ENCODE data around the gene SPIN1.

SPIN1 gene

DNA sequence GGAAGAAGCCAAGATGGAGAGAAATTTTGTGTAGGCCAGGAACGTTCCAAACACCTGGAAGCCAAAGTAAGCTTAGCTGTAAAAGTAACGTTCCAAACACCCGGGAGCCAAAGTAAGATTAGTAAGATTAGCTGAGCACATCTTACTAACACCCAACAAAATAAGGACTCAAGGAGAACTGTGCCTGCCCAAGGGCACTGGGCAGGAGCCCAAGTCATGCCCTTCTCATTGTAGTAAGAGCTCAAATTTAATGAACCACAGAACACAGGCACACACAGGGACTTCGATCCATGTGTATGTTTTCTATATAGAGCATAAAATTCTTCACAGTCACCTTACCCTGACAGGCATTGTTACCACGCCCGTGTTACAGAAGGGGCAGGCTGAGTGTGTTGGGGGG is 110.6 kb downstream of the SPIN1 start:
- no peak for DNase-seq (ENCODE audit: low read depth)

- no peak for DNase-seq (ENCODE audit: low read depth)
Measured at GRCh38 chr9:88501086-88501485, 112.8 kb downstream of the SPIN1 start.

DNA sequence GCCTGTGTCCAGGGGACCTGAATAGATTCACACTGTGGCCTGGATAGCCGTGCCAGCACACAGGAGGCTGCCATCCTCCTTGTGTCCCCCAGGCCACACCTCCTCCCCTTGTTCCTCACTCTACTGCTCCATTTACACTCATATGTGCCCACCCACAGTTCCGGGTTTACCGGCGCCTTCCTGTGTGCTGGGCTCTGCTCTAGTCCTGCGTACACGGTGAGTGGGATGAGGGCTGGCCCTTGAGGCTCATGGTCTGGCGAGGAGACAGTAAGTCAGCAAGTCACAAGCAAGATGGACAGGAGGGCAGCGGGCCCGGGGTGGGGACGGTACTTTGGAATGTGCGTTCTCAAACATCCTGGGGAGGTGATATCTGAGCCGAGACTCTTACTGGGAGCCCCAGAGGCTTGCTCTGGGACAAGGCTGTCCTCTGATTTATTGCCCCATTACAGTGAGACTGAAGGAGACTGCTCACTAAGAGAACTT is 114.3 kb downstream of the SPIN1 start:
- no peak for DNase-seq (ENCODE audit: low read depth)

DNA sequence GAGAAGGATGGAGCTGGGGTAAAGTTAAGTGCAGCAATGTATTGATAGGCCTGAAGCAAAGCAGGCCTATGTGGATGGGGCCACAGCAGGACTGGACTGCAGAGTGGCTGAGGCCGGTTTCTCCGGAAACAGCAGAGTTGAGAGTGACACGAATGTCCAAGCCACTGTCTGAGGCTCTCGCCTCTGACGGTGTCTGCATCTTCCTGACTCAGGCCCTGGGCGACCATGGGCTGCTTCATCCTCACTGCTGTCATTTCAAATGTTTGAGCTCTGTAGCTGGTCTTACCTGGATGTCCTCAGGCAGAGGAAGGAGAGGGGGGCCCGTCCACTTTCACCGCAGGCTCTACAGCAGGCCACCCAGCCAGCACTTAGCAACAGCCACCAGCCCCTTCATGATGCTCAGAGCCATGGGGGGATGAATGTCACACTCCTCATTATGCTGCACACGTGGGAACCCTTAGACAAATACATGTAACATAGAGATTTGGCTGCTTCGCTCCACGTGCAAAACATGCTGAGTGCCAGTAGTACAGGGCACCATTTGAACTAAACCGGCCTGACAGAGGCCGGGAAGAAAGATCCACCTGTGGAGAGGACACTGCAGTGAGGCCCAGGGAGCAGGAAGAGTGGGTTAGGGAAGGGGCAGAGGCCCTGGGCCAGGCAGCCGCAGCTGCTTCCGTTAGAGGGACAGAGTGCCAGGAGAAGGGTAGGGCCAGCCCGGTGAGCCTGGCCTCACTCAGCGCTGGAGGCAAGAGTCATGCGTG is 115.0 kb downstream of the SPIN1 start:
- DNase-seq (ENCODE audit: low read depth), result no peak

- DNase-seq (ENCODE audit: low read depth), result no peak
Measured at GRCh38 chr9:88503845-88504764, 115.9 kb downstream of the SPIN1 start.

- DNase-seq (ENCODE audit: low read depth), result no peak
Measured at GRCh38 chr9:88508326-88508725, 120.1 kb downstream of the SPIN1 start.

DNA sequence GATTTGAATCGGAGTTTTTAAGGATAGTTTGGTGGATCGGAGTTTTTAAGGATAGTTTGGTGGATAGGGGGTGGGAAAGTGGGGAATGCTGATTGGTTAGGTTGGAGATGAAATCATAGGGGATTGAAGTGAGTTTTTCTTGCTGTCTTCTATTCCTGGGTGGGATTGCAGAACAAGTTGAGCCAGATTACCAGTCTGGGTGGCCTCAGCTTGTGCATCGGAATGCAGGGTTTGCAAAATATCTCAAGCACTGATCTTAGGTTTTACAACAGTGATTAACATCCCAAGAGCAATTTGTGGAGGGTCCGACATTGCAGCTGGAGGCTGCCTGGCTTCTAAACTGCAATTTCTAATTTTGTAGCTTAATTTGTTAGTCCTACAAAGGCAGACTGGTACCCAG is 123.7 kb downstream of the SPIN1 start:
- DNase-seq (ENCODE audit: low read depth), result no peak

DNA sequence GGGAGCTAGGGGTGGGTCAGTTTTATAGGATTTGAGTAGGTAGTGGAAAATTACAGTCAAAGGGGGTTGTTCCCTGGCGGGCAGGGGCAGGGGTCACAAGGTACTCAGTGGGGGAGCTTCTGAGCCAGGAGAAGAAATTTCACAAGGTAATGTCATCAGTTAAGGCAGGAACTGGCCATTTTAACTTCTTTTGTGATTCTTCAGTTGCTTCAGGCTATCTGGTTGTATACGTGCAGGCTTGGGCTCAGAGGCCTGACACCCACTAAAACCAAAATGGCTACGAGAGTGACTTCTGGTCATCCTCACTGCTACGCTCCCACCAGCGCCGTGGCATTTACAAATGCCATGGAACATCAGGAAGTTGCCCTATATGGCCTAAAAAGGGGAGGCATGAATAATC is 126.0 kb downstream of the SPIN1 start:
- no peak for DNase-seq (ENCODE audit: low read depth)

GRCh38 chr9:88521308-88521707 is 133.1 kb downstream of the SPIN1 start:
- DNase-seq (ENCODE audit: low read depth), result no peak

- no peak for DNase-seq (ENCODE audit: low read depth)
Measured at GRCh38 chr9:88522360-88522759, 134.1 kb downstream of the SPIN1 start.

- DNase-seq (ENCODE audit: low read depth), result no peak
Measured at GRCh38 chr9:88523056-88523455, 134.8 kb downstream of the SPIN1 start.

GRCh38 chr9:88524911-88525310 is 136.7 kb downstream of the SPIN1 start:
- DNase-seq (ENCODE audit: low read depth), result no peak

DNA sequence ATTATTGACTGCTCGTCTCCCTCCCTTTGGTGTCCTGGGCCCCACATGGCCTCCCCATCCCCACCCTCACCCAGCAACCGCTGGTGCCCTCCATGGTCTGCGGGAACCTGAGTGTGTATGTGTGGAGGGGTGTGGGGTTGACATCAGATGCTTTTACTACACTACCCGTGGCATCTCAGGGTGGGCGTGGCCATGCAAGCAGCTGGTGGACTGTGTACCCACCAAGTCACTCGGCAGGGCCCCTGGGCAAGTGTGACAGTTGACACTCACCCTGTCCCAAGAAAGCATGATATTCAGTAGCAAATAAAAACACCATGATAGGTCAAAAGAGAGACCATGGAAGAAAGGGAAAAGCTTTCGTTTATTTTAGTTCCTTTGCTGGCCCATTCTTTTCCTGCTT is 139.4 kb downstream of the SPIN1 start:
- no peak for DNase-seq (ENCODE audit: low read depth)
